ENCODE results near the gene GPX3. TPM values are rescaled to one million over a fixed set of nuclear protein-coding genes. Genes with fewer than 3 reads are reported as not detected.

Gene GPX3
- total RNA-seq, 1 experiment from 2014 or later = 20.4 TPM

DNA sequence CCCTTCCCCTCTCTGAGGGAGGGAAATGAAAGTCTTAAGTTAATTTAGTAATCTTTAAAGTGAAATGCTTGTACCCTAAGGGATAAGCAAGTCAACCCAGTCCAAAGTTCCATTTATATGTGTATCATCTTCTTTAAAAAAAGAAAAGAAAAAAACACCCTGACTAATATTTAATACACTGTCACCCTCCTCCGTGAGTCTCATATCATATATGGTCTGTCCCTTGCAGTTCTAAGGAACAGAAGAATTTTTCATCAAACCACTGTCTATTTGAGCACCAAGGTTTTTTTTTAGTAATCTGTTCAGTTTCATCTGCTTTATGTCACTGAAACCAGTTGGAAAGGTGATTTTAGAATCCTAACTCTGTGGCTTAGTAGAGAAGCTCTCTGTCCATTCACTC lies 45.2 kb downstream of the GPX3 start:
- Histone ChIP-seq H3K14ac (ENCODE audit: insufficient read depth, low read length) (no peak overlapping the region), H3K27me3 (ENCODE audit: insufficient read depth, low read length) (no peaks in the 10 kb centered on the region), H3K4me1 (ENCODE audit: insufficient read depth, low read length) (no peaks in the 10 kb centered on the region), H3K23me2 (ENCODE audit: insufficient read length, low read depth, low read length, poor library complexity, severe bottlenecking) (no peaks in the 10 kb centered on the region), H3K23ac (ENCODE audit: insufficient read length, low read depth, low read length) (no peak overlapping the region), H4K8ac (replicated peaks; ENCODE audit: insufficient read length, low read depth, low read length) (no peak overlapping the region), H2BK120ac (ENCODE audit: low read depth, low read length, poor library complexity, severe bottlenecking) (no peak overlapping the region), H4K91ac (ENCODE audit: insufficient read length, low read depth, low read length) (no peak overlapping the region), H2BK12ac (ENCODE audit: insufficient read length, low read depth, low read length) (no peak overlapping the region), H2BK15ac (ENCODE audit: low read depth, low read length) (no peak overlapping the region), H4K5ac (ENCODE audit: insufficient read length, low read depth, low read length) (no peak overlapping the region), H3K9ac (ENCODE audit: extremely low read depth, insufficient read length, low read length) (no peak overlapping the region), H3K79me1 (ENCODE audit: insufficient read depth, low read depth, low read length, poor library complexity, severe bottlenecking) (no peaks in the 10 kb centered on the region), H2BK5ac (ENCODE audit: insufficient read length, low read length) (no peak overlapping the region), H3K9me3 (ENCODE audit: control insufficient read depth, low read depth, low read length) (no peaks in the 10 kb centered on the region), H3K4ac (ENCODE audit: low read depth, low read length) (no peak overlapping the region), H2AK5ac (ENCODE audit: insufficient read length, low read length) (no peak overlapping the region), H3K4me2 (ENCODE audit: insufficient read depth, insufficient read length, low read length) (no peak overlapping the region), H2AFZ (ENCODE audit: low read length) (no peak overlapping the region), H3K79me2 (ENCODE audit: insufficient read depth, low read length) (no peaks in the 10 kb centered on the region), H3T11ph (ENCODE audit: low read length) (no peak overlapping the region), H3K18ac (ENCODE audit: insufficient read length, low read depth, low read length) (no peak overlapping the region), H4K20me1 (ENCODE audit: control insufficient read depth, insufficient read depth, insufficient read length) (no peaks in the 10 kb centered on the region), H2BK20ac (ENCODE audit: low read depth, low read length, poor library complexity, severe bottlenecking) (no peak overlapping the region), H3K27ac (ENCODE audit: insufficient read length, low read depth, low read length) (no peak overlapping the region), H3K56ac (ENCODE audit: insufficient read length, low read depth, low read length) (no peak overlapping the region)
- H3K27me3 Mint-ChIP-seq (ENCODE audit: low read depth) = no peaks in the 10 kb centered on the region
- H3K36me3 Mint-ChIP-seq (ENCODE audit: insufficient read depth in 1 of 3, low read depth in 3 of 3) = peaks cover 2 to 26% (median 24%) of the 10 kb centered on the region in 3 experiments
- no peak overlapping the region for H3K4me3 Mint-ChIP-seq
- no peak overlapping the region for H3K27ac Mint-ChIP-seq
- no CpG with 5 or more reads among the region's 1 CpG for WGBS (ENCODE audit: extremely low coverage, insufficient read length, low lambda C conversion rate)
- no peak for DNase-seq
- peaks cover 21 to 24% of the 10 kb centered on the region in 2 experiments for H3K4me1 Mint-ChIP-seq
- TF ChIP-seq, protein P1, sequence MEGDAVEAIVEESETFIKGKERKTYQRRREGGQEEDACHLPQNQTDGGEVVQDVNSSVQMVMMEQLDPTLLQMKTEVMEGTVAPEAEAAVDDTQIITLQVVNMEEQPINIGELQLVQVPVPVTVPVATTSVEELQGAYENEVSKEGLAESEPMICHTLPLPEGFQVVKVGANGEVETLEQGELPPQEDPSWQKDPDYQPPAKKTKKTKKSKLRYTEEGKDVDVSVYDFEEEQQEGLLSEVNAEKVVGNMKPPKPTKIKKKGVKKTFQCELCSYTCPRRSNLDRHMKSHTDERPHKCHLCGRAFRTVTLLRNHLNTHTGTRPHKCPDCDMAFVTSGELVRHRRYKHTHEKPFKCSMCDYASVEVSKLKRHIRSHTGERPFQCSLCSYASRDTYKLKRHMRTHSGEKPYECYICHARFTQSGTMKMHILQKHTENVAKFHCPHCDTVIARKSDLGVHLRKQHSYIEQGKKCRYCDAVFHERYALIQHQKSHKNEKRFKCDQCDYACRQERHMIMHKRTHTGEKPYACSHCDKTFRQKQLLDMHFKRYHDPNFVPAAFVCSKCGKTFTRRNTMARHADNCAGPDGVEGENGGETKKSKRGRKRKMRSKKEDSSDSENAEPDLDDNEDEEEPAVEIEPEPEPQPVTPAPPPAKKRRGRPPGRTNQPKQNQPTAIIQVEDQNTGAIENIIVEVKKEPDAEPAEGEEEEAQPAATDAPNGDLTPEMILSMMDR (conservative IDR thresholded peaks at IDR 0.05) = no peak
- H3K9me3 Mint-ChIP-seq = no peaks in the 10 kb centered on the region

Measured in H9 (cell line).